ENCODE measurements around the gene BHLHE40. TPM values are rescaled to one million over a fixed set of nuclear protein-coding genes. Genes with fewer than 3 reads are reported as not detected.

Gene BHLHE40
- total and polyA plus RNA-seq, 2 of the 4 experiments (the other 2 are of a cell fraction) = 22.8 to 31.8 TPM

DNA sequence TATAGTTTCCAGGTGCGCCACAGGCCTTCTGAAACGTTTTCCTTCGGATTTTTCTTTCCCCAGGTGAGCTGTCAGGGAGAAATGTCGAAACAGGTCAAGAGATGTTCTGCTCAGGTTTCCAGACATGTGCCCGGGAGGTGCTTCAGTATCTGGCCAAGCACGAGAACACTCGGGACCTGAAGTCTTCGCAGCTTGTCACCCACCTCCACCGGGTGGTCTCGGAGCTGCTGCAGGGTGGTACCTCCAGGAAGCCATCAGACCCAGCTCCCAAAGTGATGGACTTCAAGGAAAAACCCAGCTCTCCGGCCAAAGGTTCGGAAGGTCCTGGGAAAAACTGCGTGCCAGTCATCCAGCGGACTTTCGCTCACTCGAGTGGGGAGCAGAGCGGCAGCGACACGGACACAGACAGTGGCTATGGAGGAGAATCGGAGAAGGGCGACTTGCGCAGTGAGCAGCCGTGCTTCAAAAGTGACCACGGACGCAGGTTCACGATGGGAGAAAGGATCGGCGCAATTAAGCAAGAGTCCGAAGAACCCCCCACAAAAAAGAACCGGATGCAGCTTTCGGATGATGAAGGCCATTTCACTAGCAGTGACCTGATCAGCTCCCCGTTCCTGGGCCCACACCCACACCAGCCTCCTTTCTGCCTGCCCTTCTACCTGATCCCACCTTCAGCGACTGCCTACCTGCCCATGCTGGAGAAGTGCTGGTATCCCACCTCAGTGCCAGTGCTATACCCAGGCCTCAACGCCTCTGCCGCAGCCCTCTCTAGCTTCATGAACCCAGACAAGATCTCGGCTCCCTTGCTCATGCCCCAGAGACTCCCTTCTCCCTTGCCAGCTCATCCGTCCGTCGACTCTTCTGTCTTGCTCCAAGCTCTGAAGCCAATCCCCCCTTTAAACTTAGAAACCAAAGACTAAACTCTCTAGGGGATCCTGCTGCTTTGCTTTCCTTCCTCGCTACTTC is 3.8 kb downstream of the BHLHE40 start:
- no TSS peak for BruUV-seq (replicated peaks)
- intact Hi-C loops (cut with micrococcal nuclease) = loop anchor here (5.0 kb wide), 1 partner anchor 214 kb away; no protein-coding TSS in a partner anchor
- H3K23ac ChIP-seq (ENCODE audit: low read depth, low read length) = peak overlapping the region; percentile 84

More for the DNA sequence above, 3.8 kb downstream of the BHLHE40 start:
- peaks cover 10% of the 10 kb centered on the region for H3K9me1 ChIP-seq (ENCODE audit: insufficient read depth, low read length)
- H2BK120ac ChIP-seq (ENCODE audit: low read depth, low read length) = peak overlapping the region; percentile 68
- peaks cover 24% of the 10 kb centered on the region; the same call in 1 of the 2 replicates for H4K20me1 ChIP-seq (ENCODE audit: insufficient read depth, low read length)
- H2BK5ac ChIP-seq (ENCODE audit: low read depth, low read length, poor library complexity, severe bottlenecking) = peak overlapping the region; percentile 71
- TF ChIP-seq, protein P1, sequence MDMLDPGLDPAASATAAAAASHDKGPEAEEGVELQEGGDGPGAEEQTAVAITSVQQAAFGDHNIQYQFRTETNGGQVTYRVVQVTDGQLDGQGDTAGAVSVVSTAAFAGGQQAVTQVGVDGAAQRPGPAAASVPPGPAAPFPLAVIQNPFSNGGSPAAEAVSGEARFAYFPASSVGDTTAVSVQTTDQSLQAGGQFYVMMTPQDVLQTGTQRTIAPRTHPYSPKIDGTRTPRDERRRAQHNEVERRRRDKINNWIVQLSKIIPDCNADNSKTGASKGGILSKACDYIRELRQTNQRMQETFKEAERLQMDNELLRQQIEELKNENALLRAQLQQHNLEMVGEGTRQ (IDR thresholded peaks at IDR 0.05; ENCODE audit: low read depth, low read length) = peak; percentile 2; the same call in 1 of the 2 replicates
- TF ChIP-seq POLR2A (IDR thresholded peaks at IDR 0.05; ENCODE audit: low read depth, low read length) (peak; percentile 84), RCOR1 (IDR thresholded peaks at IDR 0.05; ENCODE audit: insufficient replicate concordance, low read length) (no peak), MAFK (IDR thresholded peaks at IDR 0.05; ENCODE audit: low read depth, low read length) (no peak)
- H2BK20ac ChIP-seq (ENCODE audit: low read depth, low read length) = peak overlapping the region; percentile 57; the same call in 1 of the 2 replicates
- no peak overlapping the region for H2AFZ ChIP-seq (replicated peaks; ENCODE audit: low read length, poor library complexity)
- H3K79me1 ChIP-seq (ENCODE audit: low read depth in 1 of 2, low read length in 2 of 2) = peaks cover 16 to 55% of the 10 kb centered on the region in 2 experiments; a peak in 3 of 4 replicates
- peaks cover 34% of the 10 kb centered on the region for H3K4me1 ChIP-seq (ENCODE audit: control insufficient read depth, insufficient read depth, low read length)
- in situ Hi-C loops (cut with MboI; ENCODE audit: low sequenced_read_pairs) (loop anchor here (5.0 to 10.0 kb wide), 3 partner anchors 39 to 266 kb away; partner anchors contain the start of gene ARL8B), dilution Hi-C loops (cut with HindIII; ENCODE audit: low sequenced_read_pairs, unreplicated experiment) (no loop called here)
- peak overlapping the region; percentile 29; the same call in 1 of the 2 replicates for H3K56ac ChIP-seq (ENCODE audit: extremely low read depth, insufficient read depth, low read length)
- peak overlapping the region; percentile 83 for H3K4me2 ChIP-seq (ENCODE audit: low read depth, low read length)
- H3K36me3 ChIP-seq (ENCODE audit: control insufficient read depth, insufficient read depth, low read length) = peaks cover 14% of the 10 kb centered on the region
- peak overlapping the region; percentile 84 for H3K4ac ChIP-seq (ENCODE audit: low read depth, low read length)
- H4K8ac ChIP-seq (ENCODE audit: low read depth in 2 of 2, low read length in 2 of 2) = peak overlapping the region; percentile 59 to 74; a peak in 2 of 4 replicates
- ChIA-PET CTCF (interaction anchor here (1.0 to 2.1 kb wide), 3 partner anchors 39 to 271 kb away, joined by 3 to 11 read pairs (median 4); no protein-coding TSS in a partner anchor), POLR2A (ENCODE audit: unreplicated experiment) (interaction anchor here (0.5 to 1.1 kb wide), 3 partner anchors 40 to 380 kb away, joined by 3 to 5 read pairs (median 4); no protein-coding TSS in a partner anchor)
- peak overlapping the region; percentile 4; the same call in 1 of the 3 replicates for H2BK15ac ChIP-seq (ENCODE audit: low read depth, low read length)
- 0 out of 2 replicates have a peak overlapping the region, but pooled peaks have one; percentile 10 for H3K18ac ChIP-seq (ENCODE audit: low read depth, low read length)
- DNase-seq = peak; percentile 33
- no peak for ATAC-seq (ENCODE audit: low read depth)
- peak overlapping the region; percentile 74 for H4K91ac ChIP-seq (ENCODE audit: insufficient read depth, low read depth, low read length)
- peak overlapping the region; percentile 81 for H3K14ac ChIP-seq (replicated peaks; ENCODE audit: low read depth, low read length)
- H2AK5ac ChIP-seq (ENCODE audit: low read depth, low read length) = peak overlapping the region; percentile 73
- H4K5ac ChIP-seq (ENCODE audit: low read depth, low read length) = peak overlapping the region; percentile 33; the same call in 1 of the 2 replicates
- peak overlapping the region; percentile 76 for H2AK9ac ChIP-seq (replicated peaks; ENCODE audit: low read depth, low read length, poor library complexity)
- H3K4me3 ChIP-seq (ENCODE audit: insufficient read depth, low read depth, low read length) = peak overlapping the region; percentile 12; the same call in 1 of the 2 replicates
- WGBS, 2 experiments (ENCODE audit: extremely low coverage in 2 of 2, insufficient read length in 1 of 2) = 90% methylated on average over 24 of the region's 40 CpGs; no CpG with 5 or more reads in 1 of the 2 experiments
- H3K27ac ChIP-seq (ENCODE audit: insufficient read depth, low read length) = peak overlapping the region; percentile 32
- no peaks in the 10 kb centered on the region for H3K27me3 ChIP-seq (ENCODE audit: control insufficient read depth, insufficient read depth, low read length)
- no peaks in the 10 kb centered on the region for H3K9me3 ChIP-seq (ENCODE audit: control insufficient read depth, insufficient read depth, low read length)
- peak overlapping the region; percentile 47; the same call in 1 of the 2 replicates for H3K9ac ChIP-seq (ENCODE audit: low read depth, low read length)

Data from IMR-90 (cell line).